ENCODE measurements around the gene HJV.

HJV gene

DNA sequence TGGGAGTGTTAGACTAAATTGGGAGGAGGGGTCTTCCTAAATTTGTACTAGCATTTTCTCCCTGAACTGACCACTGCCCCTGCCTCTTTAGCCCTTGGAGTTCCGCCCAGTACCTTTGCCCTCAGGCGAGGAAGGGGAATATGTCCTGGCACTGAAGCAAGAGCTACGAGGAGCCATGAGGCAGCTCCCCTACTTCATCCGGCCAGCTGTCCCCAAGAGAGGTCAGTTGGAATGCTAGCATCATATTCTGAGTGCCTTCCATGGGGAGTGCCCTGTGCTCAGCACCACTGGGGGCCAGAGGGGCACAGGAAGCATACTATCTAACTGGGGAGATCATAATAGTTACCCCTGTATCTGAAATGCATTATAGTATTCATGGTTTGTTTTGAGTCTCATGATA is 46.3 kb downstream of the HJV start:
- DNase-seq, result no peak

GRCh38 chr1:145974721-145975120 is 46.8 kb downstream of the HJV start:
- DNase-seq, result no peak

DNA sequence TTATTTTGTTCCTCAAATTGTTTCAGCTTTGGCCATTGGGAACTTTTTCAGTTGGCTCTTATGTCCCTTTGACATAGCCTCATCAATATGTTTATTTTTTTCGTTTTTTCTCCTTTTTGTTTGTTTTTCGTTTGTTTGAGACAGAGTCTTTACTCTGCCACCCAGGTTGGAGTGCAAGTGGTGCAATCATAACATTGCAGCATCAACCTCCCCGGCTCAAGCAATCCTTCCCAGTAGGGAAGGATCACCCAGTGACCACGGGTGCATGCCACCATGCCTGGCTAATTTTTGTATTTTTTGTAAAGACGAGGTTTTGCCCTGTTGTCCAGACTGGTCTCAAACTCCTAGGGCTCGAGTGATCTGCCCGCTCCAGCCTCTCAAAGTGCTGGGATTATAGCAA is 49.0 kb downstream of the HJV start:
- DNase-seq, result no peak
